ENCODE results near the gene HTRA3.

The HTRA3 gene

DNA sequence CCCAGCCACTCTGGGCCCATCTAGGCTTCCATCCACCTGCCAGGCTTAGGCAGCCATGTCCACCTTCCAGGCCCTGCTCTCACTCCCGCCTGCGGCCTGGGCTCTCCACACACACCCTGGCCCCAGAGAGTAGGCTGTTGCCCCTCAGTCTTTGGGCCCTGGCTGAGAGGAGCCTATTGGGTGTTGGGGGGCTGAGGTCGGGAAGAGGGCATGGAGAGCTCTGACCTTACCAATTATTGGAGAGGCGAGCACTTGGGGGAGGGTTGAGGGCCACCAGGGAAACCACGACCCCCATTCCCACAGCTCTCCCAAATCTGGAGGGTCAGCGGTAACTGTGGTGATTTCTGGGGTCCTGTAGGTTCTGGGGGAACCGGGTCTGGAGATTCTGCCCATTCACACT, 38.2 kb downstream of the HTRA3 start:
- no peak for DNase-seq (ENCODE audit: low spot score)
- ChIA-PET POLR2A (ENCODE audit: low non-redundant PET) (no interaction called here), CTCF (no interaction called here)
- no peak for TF ChIP-seq CTCF (conservative IDR thresholded peaks at IDR 0.05; ENCODE audit: low read depth)
- H3K27ac ChIP-seq, result no peak overlapping the region

DNA sequence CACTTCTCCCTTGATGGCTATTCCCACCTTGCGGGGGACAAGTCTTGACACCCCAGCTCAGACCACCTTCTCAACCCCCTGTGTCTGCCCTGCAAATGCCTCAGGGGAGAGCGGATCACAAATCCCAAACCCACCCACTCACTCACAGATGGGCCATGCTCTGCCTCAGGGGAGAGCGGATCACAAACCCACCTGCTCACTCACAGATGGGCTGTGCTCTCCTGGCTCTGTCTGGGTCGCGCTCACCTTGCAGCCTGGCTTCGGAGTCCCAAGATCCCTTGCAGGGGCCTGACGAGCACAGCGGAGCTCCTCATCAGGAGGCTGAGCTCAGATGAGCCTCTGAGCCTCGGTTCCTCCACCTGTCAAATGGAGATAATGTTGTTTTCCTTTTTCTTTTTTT, 38.6 kb downstream of the HTRA3 start:
- CTCF ChIA-PET, result interaction anchor here (0.6 kb wide), 1 partner anchor 42 kb away, joined by 3 read pairs; no protein-coding TSS in a partner anchor

GRCh38 chr4:8308856-8309771, 39.6 kb downstream of the HTRA3 start:
- no peak; the same call in 1 of the 2 replicates for TF ChIP-seq CTCF (conservative IDR thresholded peaks at IDR 0.05; ENCODE audit: low read depth)
- ChIA-PET CTCF (no interaction called here), POLR2A (ENCODE audit: low non-redundant PET) (no interaction called here)
- no peak overlapping the region; the same call in 1 of the 2 replicates for H3K27ac ChIP-seq
- DNase-seq (ENCODE audit: low spot score), result no peak

More for the DNA sequence above, 38.6 kb downstream of the HTRA3 start:
- H3K27ac ChIP-seq, result no peak overlapping the region
- TF ChIP-seq CTCF (conservative IDR thresholded peaks at IDR 0.05; ENCODE audit: low read depth), result no peak
- DNase-seq (ENCODE audit: low spot score), result no peak
- POLR2A ChIA-PET (ENCODE audit: low non-redundant PET), result no interaction called here

DNA sequence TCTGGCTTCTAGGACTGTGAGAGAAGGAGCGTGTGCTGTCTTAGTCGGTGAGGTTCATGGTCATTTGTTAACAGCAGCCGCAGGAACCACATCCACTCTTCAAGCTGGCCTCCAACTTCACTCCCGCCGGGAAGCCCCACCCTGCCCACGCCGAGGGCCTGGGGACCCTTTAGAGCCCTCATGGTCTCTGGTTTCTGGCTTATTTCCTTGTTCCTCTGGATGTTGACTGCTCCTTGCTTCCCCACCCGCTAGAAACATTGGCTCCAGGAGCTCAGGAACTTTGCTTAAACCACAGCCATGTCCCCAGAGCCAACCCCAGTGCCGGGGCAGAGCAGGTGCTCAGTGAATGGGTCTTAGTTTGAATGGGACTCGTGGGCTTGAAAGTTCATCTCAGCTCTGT, 40.8 kb downstream of the HTRA3 start:
- no peak overlapping the region for H3K27ac ChIP-seq
- POLR2A ChIA-PET (ENCODE audit: low non-redundant PET), result no interaction called here
- CTCF ChIA-PET, result no interaction called here
- DNase-seq (ENCODE audit: low spot score), result no peak
- TF ChIP-seq CTCF (conservative IDR thresholded peaks at IDR 0.05; ENCODE audit: low read depth), result no peak

DNA sequence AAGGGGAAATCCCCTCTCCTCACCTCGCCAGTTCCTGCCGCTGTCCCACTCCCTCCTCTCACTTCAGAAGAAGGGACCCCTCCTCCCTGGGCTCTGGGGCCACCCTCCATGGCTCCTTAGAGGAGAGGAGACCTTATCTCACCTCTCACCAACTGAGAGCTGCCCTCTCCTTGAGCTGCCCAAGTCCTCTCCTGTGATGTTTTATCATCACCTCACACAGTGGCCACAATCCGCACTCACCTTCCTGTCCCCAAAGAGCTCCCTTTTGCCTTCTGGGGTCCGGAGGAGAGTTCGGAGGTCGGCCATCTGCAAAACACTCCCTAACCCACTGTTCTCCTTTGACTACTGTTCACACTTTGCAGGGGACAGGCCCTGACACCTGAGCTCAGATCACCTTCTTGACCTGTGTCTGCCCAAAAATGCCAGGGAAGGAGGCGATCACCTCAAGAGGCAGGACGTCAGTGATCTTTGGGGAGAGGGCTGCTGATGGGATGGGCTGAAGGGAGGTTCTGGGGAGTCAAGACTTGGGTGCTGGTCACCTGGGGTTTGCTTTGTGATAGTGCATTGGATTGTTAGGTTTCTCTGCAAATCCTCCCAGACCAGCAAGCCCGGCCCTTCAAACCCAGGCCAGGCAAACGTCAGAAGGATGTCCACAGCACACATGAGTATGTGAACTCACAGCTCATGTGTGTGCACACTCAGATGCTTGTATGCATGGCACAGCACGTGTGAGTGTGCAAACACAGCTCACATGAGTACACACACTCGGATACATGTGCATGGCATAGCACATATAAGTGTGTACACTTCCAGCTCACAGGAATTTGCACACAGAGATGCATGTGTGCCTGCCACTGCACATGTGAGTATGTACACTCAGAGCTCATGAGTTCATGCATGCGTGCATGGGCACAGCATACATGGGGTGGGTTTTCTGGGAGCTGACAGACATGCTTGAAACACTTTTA, 41.8 kb downstream of the HTRA3 start:
- TF ChIP-seq CTCF (conservative IDR thresholded peaks at IDR 0.05; ENCODE audit: low read depth), result no peak
- CTCF ChIA-PET, result no interaction called here
- POLR2A ChIA-PET (ENCODE audit: low non-redundant PET), result no interaction called here
- DNase-seq (ENCODE audit: low spot score), result no peak
- H3K27ac ChIP-seq, result no peak overlapping the region

GRCh38 chr4:8312069-8312445, 42.5 kb downstream of the HTRA3 start:
- no peak for DNase-seq (ENCODE audit: low spot score)
- no peak overlapping the region for H3K27ac ChIP-seq
- TF ChIP-seq CTCF (conservative IDR thresholded peaks at IDR 0.05; ENCODE audit: low read depth), result no peak
- POLR2A ChIA-PET (ENCODE audit: low non-redundant PET), result no interaction called here
- CTCF ChIA-PET, result no interaction called here

Data from RWPE1 (cell line).